GM23338 (cell line): ENCODE data around the gene MIEN1. TPM values are rescaled to one million over a fixed set of nuclear protein-coding genes. Genes with fewer than 3 reads are reported as not detected.

Experiments used
- ATAC-seq: fragments of 200-7000 bp; cut with Tn5 transposase; 3 replicates; pipeline ENCODE4 v1.9.1; 2020
- DNase-seq: peaks from one replicate; pipeline ENCODE4 v3.0.0-alpha.2; 2015; ENCODE audit warnings: low spot score
- H2AFZ ChIP-seq: fragments of 200-600 bp; sonication (generic); 2 replicates; pipeline ENCODE4 v1.8.0; 2016; ENCODE audit warnings: antibody characterized with exemption, mild to moderate bottlenecking, moderate library complexity
- H3F3A ChIP-seq: fragments of 200-600 bp; sonication (generic); replicated peaks from 2 replicates; pipeline ENCODE4 v1.8.0; 2017; ENCODE audit warnings: antibody characterized with exemption, mixed run types, low read depth
- H3K27ac ChIP-seq: fragments of 200-600 bp; sonication (generic); 2 replicates; pipeline ENCODE4 v1.6.1; 2016; ENCODE audit warnings: low read depth
- H3K27me3 ChIP-seq: fragments of 200-600 bp; sonication (generic); 2 replicates; pipeline ENCODE4 v1.8.0; 2016; ENCODE audit warnings: mild to moderate bottlenecking, mixed run types, moderate library complexity; ENCODE audit not compliant: insufficient read depth
- H3K36me3 ChIP-seq: fragments of 200-600 bp; sonication (generic); 2 replicates; pipeline ENCODE4 v1.8.0; 2016; ENCODE audit warnings: mild to moderate bottlenecking; ENCODE audit not compliant: insufficient read depth
- H3K4me1 ChIP-seq: fragments of 200-600 bp; sonication (generic); 2 replicates; pipeline ENCODE4 v1.8.0; 2016; ENCODE audit warnings: mild to moderate bottlenecking, moderate library complexity; ENCODE audit not compliant: insufficient read depth
- H3K4me2 ChIP-seq: fragments of 200-600 bp; sonication (generic); 2 replicates; pipeline ENCODE4 v1.7.1; 2017; ENCODE audit warnings: mixed run types
- H3K4me3 ChIP-seq: fragments of 200-600 bp; sonication (generic); 2 replicates; pipeline ENCODE4 v1.6.1; 2016; ENCODE audit warnings: mixed run types
- H3K79me2 ChIP-seq: fragments of 200-600 bp; sonication (generic); replicated peaks from 2 replicates; pipeline ENCODE4 v1.8.0; 2017; ENCODE audit warnings: mild to moderate bottlenecking; ENCODE audit not compliant: insufficient read depth
- H3K9me2 ChIP-seq: fragments of 200-600 bp; sonication (generic); 2 replicates; pipeline ENCODE4 v1.8.0; 2017; ENCODE audit not compliant: insufficient read depth
- H4K20me1 ChIP-seq: fragments of 200-600 bp; sonication (generic); replicated peaks from 2 replicates; pipeline ENCODE4 v1.8.0; 2017; ENCODE audit warnings: mild to moderate bottlenecking; ENCODE audit not compliant: insufficient read depth
- H3K27ac Mint-ChIP-seq: 2 replicates; pipeline ENCODE4 v1.8.0; 2020; ENCODE audit warnings: inconsistent platforms, mild to moderate bottlenecking, moderate library complexity, mixed read lengths
- H3K27me3 Mint-ChIP-seq: 3 replicates; pipeline ENCODE4 v1.8.0; 2022; ENCODE audit warnings: low read depth, mild to moderate bottlenecking, moderate library complexity, mixed read lengths, inconsistent platforms; ENCODE audit not compliant: insufficient read depth, poor library complexity
- H3K36me3 Mint-ChIP-seq: 3 replicates; pipeline ENCODE4 v1.8.0; 2021; ENCODE audit warnings: low read depth, mild to moderate bottlenecking, inconsistent platforms, moderate library complexity, mixed read lengths
- H3K4me1 Mint-ChIP-seq: 3 replicates; pipeline ENCODE4 v1.8.0; 2020; ENCODE audit warnings: mild to moderate bottlenecking, inconsistent platforms, mixed read lengths
- H3K4me3 Mint-ChIP-seq: 3 replicates; pipeline ENCODE4 v1.8.0; 2021; ENCODE audit warnings: moderate library complexity, mild to moderate bottlenecking, inconsistent platforms, mixed read lengths
- H3K9me3 Mint-ChIP-seq: 3 replicates; pipeline ENCODE4 v1.8.0; 2020; ENCODE audit warnings: moderate library complexity, mild to moderate bottlenecking, inconsistent platforms, mixed read lengths
- CREB1 ChIP-seq: fragments of 250-450 bp; sonication (Bioruptor Pico); IDR thresholded peaks from 2 replicates; pipeline ENCODE4 v1.5.0; 2020; ENCODE audit warnings: low read depth, mild to moderate bottlenecking, moderate library complexity
- EZH2 ChIP-seq: fragments of 200-600 bp; sonication (generic); IDR thresholded peaks from one replicate; pipeline ENCODE4 v1.8.0; 2017; ENCODE audit warnings: antibody characterized with exemption, mild to moderate bottlenecking, low read depth; ENCODE audit not compliant: unreplicated experiment
- EZH2phosphoT487 ChIP-seq: fragments of 200-600 bp; sonication (generic); IDR thresholded peaks from one replicate; pipeline ENCODE4 v1.8.1; 2018; ENCODE audit warnings: antibody characterized with exemption; ENCODE audit not compliant: unreplicated experiment
- JUNB ChIP-seq: IDR thresholded peaks from one replicate; pipeline ENCODE4 v1.6.1; 2016; ENCODE audit warnings: antibody characterized with exemption; ENCODE audit not compliant: unreplicated experiment
- NANOG ChIP-seq: IDR thresholded peaks from 2 replicates; pipeline ENCODE4 v1.6.1; 2016; ENCODE audit warnings: antibody characterized with exemption, borderline replicate concordance
- POLR2AphosphoS5 ChIP-seq: IDR thresholded peaks from 2 replicates; pipeline ENCODE4 v1.6.1; 2016; ENCODE audit warnings: antibody characterized with exemption, low read depth
- STAT1 ChIP-seq: IDR thresholded peaks from one replicate; pipeline ENCODE4 v1.6.1; 2016; ENCODE audit warnings: antibody characterized with exemption; ENCODE audit not compliant: unreplicated experiment
- ZNF331 ChIP-seq: fragments of 250-450 bp; sonication (Bioruptor Pico); IDR thresholded peaks from 2 replicates; pipeline ENCODE4 v1.5.0; 2020; ENCODE audit warnings: low read depth, mild to moderate bottlenecking, moderate library complexity
- ZNF462 ChIP-seq: fragments of 250-450 bp; sonication (Bioruptor Pico); IDR thresholded peaks from 2 replicates; pipeline ENCODE4 v1.5.0; 2020; ENCODE audit warnings: mild to moderate bottlenecking, moderate library complexity
- polyA plus RNA-seq: library from polyadenylated mRNA; unstranded; fragments of >200 nt; fragmentation: Nextera tagmentation; extraction: Ambion mirVana; gene quantifications from 2 replicates; pipeline ENCODE4 v1.2.1, GENCODE V29; 2016
- total RNA-seq: library from RNA; depleted of rRNA; stranded (reverse); fragments of >200 nt; shearing (Covaris generic); gene quantifications from 2 replicates; pipeline ENCODE4 v1.2.3, GENCODE V29; 2014
- TF ChIP-seq, protein P1 (sequence below): IDR thresholded peaks from 2 replicates; pipeline ENCODE4 v1.6.1; 2016; ENCODE audit warnings: antibody characterized with exemption
- TF ChIP-seq, protein P2 (sequence below), 2 experiments: fragments of 200-600 bp in 1 of 2; sonication (generic) in 1 of 2; conservative IDR thresholded peaks; 2 replicates each; pipeline versions ENCODE4 v1.5.1 to v1.6.1; 2016 to 2017; ENCODE audit warnings: antibody characterized with exemption in 2 of 2, low read depth in 2 of 2, mild to moderate bottlenecking in 2 of 2, moderate library complexity in 1 of 2

The MIEN1 gene
- total and polyA plus RNA-seq, 2 experiments from 2014 or later: 37.1 to 91.8 TPM

GRCh38 chr17:39687546-39688474 is 42.5 kb downstream of the MIEN1 start, which contains the start of gene PGAP3:
Gene PGAP3, minus strand, starts transcription at chr17:39688057. Its CDS starts 43 bp downstream, at chr17:39688014.
- Mint-ChIP-seq H3K36me3 (peaks cover 23% of the 10 kb centered on the region), H3K27me3 (peaks cover 15% of the 10 kb centered on the region), H3K27ac (peak within 1 kb of the TSS; percentile 95), H3K4me3 (peak within 1 kb of the TSS; percentile 87), H3K4me1 (peaks cover 39% of the 10 kb centered on the region), H3K9me3 (no peaks in the 10 kb centered on the region; the same call in 2 of the 3 replicates)
- no peaks in the 10 kb centered on the region for H3K36me3 ChIP-seq
- peaks cover 23% of the 10 kb centered on the region for H3K4me1 ChIP-seq
- no peaks in the 10 kb centered on the region for H4K20me1 ChIP-seq
- DNase-seq (peak; percentile 96), ATAC-seq (peak; percentile 78)
- H3K27ac ChIP-seq: peak within 1 kb of the TSS; percentile 99
- peak within 1 kb of the TSS; percentile 93 for H2AFZ ChIP-seq
- H3K4me3 ChIP-seq: peak within 1 kb of the TSS; percentile 74
- no peaks in the 10 kb centered on the region for H3K27me3 ChIP-seq
- H3K4me2 ChIP-seq: peak within 1 kb of the TSS; percentile 87
- no peaks in the 10 kb centered on the region; the same call in 1 of the 2 replicates for H3K9me2 ChIP-seq
- peaks cover 30% of the 10 kb centered on the region for H3F3A ChIP-seq
- no peaks in the 10 kb centered on the region for H3K79me2 ChIP-seq
- TF ChIP-seq NANOG: peak; percentile 94
- TF ChIP-seq ZNF462 (CRISPR knock-in tag): no peak
- TF ChIP-seq ZNF331 (CRISPR knock-in tag): no peak
- TF ChIP-seq JUNB: no peak
- TF ChIP-seq, protein P1, sequence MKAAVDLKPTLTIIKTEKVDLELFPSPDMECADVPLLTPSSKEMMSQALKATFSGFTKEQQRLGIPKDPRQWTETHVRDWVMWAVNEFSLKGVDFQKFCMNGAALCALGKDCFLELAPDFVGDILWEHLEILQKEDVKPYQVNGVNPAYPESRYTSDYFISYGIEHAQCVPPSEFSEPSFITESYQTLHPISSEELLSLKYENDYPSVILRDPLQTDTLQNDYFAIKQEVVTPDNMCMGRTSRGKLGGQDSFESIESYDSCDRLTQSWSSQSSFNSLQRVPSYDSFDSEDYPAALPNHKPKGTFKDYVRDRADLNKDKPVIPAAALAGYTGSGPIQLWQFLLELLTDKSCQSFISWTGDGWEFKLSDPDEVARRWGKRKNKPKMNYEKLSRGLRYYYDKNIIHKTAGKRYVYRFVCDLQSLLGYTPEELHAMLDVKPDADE: peak; percentile 75; the same call in 1 of the 2 replicates
- peak; percentile 72; the same call in 1 of the 2 replicates for TF ChIP-seq POLR2AphosphoS5
- TF ChIP-seq CREB1: no peak
- no peak for TF ChIP-seq EZH2
- no peak for TF ChIP-seq EZH2phosphoT487
- TF ChIP-seq, protein P2, sequence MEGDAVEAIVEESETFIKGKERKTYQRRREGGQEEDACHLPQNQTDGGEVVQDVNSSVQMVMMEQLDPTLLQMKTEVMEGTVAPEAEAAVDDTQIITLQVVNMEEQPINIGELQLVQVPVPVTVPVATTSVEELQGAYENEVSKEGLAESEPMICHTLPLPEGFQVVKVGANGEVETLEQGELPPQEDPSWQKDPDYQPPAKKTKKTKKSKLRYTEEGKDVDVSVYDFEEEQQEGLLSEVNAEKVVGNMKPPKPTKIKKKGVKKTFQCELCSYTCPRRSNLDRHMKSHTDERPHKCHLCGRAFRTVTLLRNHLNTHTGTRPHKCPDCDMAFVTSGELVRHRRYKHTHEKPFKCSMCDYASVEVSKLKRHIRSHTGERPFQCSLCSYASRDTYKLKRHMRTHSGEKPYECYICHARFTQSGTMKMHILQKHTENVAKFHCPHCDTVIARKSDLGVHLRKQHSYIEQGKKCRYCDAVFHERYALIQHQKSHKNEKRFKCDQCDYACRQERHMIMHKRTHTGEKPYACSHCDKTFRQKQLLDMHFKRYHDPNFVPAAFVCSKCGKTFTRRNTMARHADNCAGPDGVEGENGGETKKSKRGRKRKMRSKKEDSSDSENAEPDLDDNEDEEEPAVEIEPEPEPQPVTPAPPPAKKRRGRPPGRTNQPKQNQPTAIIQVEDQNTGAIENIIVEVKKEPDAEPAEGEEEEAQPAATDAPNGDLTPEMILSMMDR (conservative IDR thresholded peaks at IDR 0.05; ENCODE audit: low read depth in 2 of 2): 0 out of 4 replicates have a peak, but pooled peaks of 1 of the 2 experiments have one; percentile 12
- no peak for TF ChIP-seq STAT1
